ENCODE measurements around the gene IMMP2L. TPM values are rescaled to one million over a fixed set of nuclear protein-coding genes. Genes with fewer than 3 reads are reported as not detected.

IMMP2L gene
- total RNA-seq, 1 donor from 2014 or later, result 11.9 TPM

- no peak for DNase-seq (ENCODE audit: low read depth, low spot score)
- no peaks in the 10 kb centered on the region for H3K4me1 Mint-ChIP-seq
- peaks cover 3% of the 10 kb centered on the region for H3K36me3 Mint-ChIP-seq (ENCODE audit: low read depth)
- no peaks in the 10 kb centered on the region for H3K27me3 Mint-ChIP-seq (ENCODE audit: low read depth)
- no peak overlapping the region for H3K4me3 Mint-ChIP-seq
- no peak overlapping the region for H3K27ac Mint-ChIP-seq (ENCODE audit: unreplicated experiment)
- TF ChIP-seq CTCF (conservative IDR thresholded peaks at IDR 0.05), result no peak
- no peaks in the 10 kb centered on the region for H3K9me3 Mint-ChIP-seq
These were observed 842.6 kb downstream of the IMMP2L start for GRCh38 chr7:110719741-110720140.

- no peak for TF ChIP-seq CTCF (conservative IDR thresholded peaks at IDR 0.05)
- Mint-ChIP-seq H3K4me3 (no peak overlapping the region), H3K36me3 (ENCODE audit: low read depth) (peaks cover 3% of the 10 kb centered on the region), H3K4me1 (no peaks in the 10 kb centered on the region), H3K27me3 (ENCODE audit: low read depth) (no peaks in the 10 kb centered on the region), H3K9me3 (no peaks in the 10 kb centered on the region), H3K27ac (ENCODE audit: unreplicated experiment) (no peak overlapping the region)
- no peak for DNase-seq (ENCODE audit: low read depth, low spot score)
These were observed 843.6 kb downstream of the IMMP2L start for GRCh38 chr7:110718503-110719205.

- no peak for DNase-seq (ENCODE audit: low read depth, low spot score)
- TF ChIP-seq CTCF (conservative IDR thresholded peaks at IDR 0.05), result no peak
- no peaks in the 10 kb centered on the region for H3K27me3 Mint-ChIP-seq (ENCODE audit: low read depth)
- no peak overlapping the region for H3K27ac Mint-ChIP-seq (ENCODE audit: unreplicated experiment)
- no peaks in the 10 kb centered on the region for H3K36me3 Mint-ChIP-seq (ENCODE audit: low read depth)
- H3K9me3 Mint-ChIP-seq, result peaks cover 2% of the 10 kb centered on the region
- no peak overlapping the region for H3K4me3 Mint-ChIP-seq
- H3K4me1 Mint-ChIP-seq, result no peaks in the 10 kb centered on the region
These were observed 858.1 kb downstream of the IMMP2L start for GRCh38 chr7:110704225-110704624.

- H3K4me3 Mint-ChIP-seq, result no peak overlapping the region
- no peaks in the 10 kb centered on the region for H3K36me3 Mint-ChIP-seq (ENCODE audit: low read depth)
- no peak overlapping the region for H3K27ac Mint-ChIP-seq (ENCODE audit: unreplicated experiment)
- no peaks in the 10 kb centered on the region for H3K27me3 Mint-ChIP-seq (ENCODE audit: low read depth)
- no peaks in the 10 kb centered on the region for H3K9me3 Mint-ChIP-seq
- TF ChIP-seq CTCF (conservative IDR thresholded peaks at IDR 0.05), result no peak
- H3K4me1 Mint-ChIP-seq, result no peaks in the 10 kb centered on the region
- no peak for DNase-seq (ENCODE audit: low read depth, low spot score)
These were observed 863.7 kb downstream of the IMMP2L start for GRCh38 chr7:110698576-110698975.

GRCh38 chr7:110693344-110693743 is 868.9 kb downstream of the IMMP2L start:
- TF ChIP-seq CTCF (conservative IDR thresholded peaks at IDR 0.05), result no peak
- no peaks in the 10 kb centered on the region for H3K27me3 Mint-ChIP-seq (ENCODE audit: low read depth)
- DNase-seq (ENCODE audit: low read depth, low spot score), result no peak
- H3K4me1 Mint-ChIP-seq, result no peaks in the 10 kb centered on the region
- peaks cover 2% of the 10 kb centered on the region for H3K9me3 Mint-ChIP-seq
- no peak overlapping the region for H3K27ac Mint-ChIP-seq (ENCODE audit: unreplicated experiment)
- no peaks in the 10 kb centered on the region for H3K36me3 Mint-ChIP-seq (ENCODE audit: low read depth)
- H3K4me3 Mint-ChIP-seq, result no peak overlapping the region
